WI38 (cell line): ENCODE results near the gene TRPC5OS.

ENCODE experiments used
- H3K4me3 ChIP-seq: 2 replicates; pipeline ENCODE4 v1.5.1; 2011; ENCODE audit warnings: low read depth, mild to moderate bottlenecking, control low read depth, low read length
- TF ChIP-seq, protein P1 (sequence below): IDR thresholded peaks from 2 replicates; pipeline ENCODE4 v1.5.1; 2012; ENCODE audit warnings: low read depth, mild to moderate bottlenecking, control low read depth, low read length

TRPC5OS gene

DNA sequence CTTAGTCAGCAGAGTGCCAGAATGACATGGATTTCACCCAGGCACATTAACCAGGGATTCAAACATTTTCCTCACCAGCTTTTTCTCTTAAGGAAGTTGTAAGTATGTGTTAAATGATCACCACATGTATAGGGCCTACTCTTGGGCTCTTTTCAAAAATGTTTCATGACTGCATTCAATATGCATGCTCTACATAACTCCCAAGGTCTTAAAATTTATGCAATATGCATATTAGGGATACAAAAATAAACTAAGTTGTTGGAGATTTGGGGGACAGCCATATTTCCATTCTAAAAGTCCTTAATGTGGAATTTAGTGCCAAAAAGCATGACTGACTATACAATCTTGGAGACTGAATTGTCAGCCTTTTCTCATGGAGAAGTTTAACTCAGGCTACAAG is 25.0 kb upstream of the TRPC5OS start:
- TF ChIP-seq, protein P1, sequence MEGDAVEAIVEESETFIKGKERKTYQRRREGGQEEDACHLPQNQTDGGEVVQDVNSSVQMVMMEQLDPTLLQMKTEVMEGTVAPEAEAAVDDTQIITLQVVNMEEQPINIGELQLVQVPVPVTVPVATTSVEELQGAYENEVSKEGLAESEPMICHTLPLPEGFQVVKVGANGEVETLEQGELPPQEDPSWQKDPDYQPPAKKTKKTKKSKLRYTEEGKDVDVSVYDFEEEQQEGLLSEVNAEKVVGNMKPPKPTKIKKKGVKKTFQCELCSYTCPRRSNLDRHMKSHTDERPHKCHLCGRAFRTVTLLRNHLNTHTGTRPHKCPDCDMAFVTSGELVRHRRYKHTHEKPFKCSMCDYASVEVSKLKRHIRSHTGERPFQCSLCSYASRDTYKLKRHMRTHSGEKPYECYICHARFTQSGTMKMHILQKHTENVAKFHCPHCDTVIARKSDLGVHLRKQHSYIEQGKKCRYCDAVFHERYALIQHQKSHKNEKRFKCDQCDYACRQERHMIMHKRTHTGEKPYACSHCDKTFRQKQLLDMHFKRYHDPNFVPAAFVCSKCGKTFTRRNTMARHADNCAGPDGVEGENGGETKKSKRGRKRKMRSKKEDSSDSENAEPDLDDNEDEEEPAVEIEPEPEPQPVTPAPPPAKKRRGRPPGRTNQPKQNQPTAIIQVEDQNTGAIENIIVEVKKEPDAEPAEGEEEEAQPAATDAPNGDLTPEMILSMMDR, result no peak
- H3K4me3 ChIP-seq, result no peak overlapping the region

DNA sequence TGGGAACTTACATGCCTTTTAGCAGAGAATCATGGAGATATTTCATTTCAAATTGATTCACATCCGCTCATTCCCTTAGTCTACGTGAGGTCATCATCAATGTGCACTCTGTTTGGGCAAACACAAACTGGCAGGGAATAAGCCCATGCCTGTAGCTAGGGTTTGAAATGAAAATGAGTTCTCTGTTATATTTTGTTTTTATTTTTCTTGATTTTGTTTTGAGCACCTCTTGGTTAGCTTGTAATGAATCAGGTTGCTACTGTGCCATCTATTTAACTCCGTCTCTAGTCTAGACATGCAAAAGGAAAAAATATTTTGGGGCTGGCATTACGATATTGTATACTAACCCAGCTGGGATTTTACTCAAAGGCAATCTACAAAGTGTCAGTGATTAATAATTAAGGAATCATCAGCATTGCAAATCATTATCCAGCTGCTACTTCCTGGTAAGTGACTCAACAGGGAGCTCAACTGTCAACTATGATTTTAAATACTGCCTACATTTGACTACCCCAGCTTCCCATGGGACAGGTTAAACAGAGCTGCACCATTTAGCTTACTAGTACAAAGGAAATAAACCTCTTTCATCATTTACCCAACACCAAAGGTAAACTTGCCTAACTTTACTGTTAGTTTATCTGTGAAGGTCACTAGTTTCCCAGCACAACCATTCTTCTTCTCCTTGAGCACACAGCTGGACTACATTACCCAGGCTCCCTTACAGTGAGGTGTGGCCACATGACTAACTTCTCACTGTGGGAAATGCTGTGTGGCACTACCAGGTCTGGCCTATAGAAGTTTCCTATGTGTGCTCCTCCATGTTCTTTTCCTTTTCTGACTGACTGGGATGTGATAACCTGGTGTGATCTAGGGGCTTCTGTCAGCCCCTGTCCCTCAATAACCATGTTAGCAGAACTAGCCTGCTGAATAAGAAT is 21.2 kb upstream of the TRPC5OS start:
- H3K4me3 ChIP-seq, result no peak overlapping the region
- TF ChIP-seq, protein P1, result no peak

DNA sequence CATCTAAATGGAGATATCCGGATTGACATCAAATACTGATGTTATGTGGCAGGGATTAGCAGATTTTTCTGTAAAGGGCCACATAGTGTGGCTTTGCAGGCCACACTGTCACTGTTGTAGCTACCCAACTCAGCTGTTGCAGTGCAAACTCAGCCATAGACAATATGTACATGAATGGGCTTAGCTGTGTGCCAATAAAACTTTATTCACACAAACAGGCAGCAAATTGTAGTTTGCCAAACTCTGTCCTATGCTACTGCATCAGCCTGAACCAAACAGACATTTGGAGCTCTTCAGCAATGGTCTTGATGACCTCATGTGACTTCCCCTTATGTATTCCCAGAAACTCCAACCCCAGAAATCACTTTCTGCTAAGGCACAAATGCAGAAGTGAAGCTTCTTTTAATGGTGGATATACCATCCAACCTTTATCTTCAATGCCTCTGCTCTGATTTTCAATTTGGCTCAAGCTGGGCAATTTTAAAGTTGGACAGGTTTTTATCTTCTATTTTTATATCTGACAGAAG is 18.4 kb upstream of the TRPC5OS start:
- TF ChIP-seq, protein P1, result no peak
- no peak overlapping the region for H3K4me3 ChIP-seq

DNA sequence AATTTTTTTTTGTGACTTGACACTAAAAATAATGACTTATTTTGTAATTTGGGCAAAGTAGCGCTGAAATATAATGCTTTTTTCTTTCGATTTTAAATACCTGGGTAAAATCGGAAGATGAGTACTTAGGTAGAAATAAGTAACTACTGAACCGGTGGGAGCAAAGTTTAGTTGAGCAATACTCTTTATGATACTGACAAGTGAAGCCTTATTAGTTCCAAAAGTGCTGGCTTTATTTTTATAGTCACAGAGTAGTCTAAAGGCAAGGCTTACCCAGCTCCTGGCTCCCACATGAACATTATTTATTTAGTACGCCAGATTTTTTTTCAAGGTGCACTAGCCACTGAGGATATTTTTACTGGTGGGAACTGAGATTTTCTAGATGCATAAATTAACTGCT is 14.4 kb upstream of the TRPC5OS start:
- TF ChIP-seq, protein P1, result no peak
- no peak overlapping the region for H3K4me3 ChIP-seq

DNA sequence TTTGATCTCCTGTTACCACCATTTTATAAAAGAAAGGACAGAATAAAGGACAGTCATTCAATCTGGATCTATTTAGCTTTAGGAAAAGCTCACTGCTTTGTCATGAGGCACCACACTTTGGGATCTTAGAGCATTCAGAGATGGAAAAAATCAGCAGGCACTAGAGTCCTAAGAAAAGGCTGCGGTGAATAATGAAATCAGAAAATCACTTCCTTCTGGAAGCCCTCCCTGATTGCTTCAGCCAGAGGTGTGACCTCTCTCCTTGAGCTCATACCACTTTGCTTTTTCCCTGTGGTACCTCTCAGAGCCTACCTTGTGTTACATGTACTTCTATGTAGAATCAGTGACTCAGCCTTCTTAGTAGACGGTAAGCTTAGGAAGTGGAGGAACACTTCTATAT is 8.7 kb upstream of the TRPC5OS start:
- no peak overlapping the region for H3K4me3 ChIP-seq
- TF ChIP-seq, protein P1, result no peak

DNA sequence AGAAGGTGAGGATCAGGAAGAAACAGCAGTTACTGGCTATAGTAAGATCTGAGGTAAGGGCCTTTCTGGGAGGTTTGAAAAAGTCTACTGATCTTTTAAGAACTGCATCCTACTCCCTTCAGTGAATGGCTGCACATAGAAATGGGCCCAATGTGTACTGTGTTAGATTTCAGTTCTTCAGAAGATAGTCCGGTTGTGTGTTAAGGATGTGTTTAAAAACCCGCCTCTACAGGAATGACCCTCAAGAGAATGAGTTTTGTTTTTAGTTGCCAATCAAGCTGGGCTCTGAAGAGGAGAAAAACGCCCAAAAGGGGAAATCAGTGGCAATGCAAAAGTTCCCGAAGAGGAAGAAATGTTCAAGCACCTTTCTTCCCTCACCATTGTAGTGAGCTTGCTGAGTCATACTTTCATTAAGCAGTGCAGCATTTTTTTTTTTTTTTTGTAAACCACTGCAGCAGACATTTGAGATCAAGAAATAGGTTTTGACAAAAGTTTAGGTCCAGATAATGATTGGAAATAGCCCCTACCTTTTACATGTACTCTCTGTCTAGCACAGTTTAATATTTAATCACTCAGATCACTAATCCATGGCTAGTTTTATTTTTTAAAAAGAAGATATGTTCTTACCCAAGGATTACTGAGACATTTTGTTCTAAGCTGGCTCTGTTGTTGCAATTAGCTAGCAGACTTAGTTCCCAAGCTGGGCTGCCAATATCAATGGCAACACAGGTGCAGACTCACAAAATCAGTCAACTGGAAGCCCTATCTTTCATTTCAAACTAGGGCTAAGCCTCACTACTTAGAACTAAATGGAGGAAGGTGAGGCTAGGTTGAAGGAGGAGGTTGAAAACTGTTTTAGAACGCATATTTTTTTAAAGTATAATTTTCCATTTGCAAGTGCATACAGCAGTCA is 7.0 kb upstream of the TRPC5OS start:
- no peak overlapping the region for H3K4me3 ChIP-seq
- TF ChIP-seq, protein P1, result no peak
